ENCODE data around the gene CLCNKB.

Gene CLCNKB

GRCh38 chr1:16043521-16043920 lies at the start of gene CLCNKB:
TSS of gene CLCNKB (plus strand) at chr1:16043782. CDS start at chr1:16044493, 711 bp downstream.
- Histone ChIP-seq H3K36me3 (replicated peaks) (no peaks in the 10 kb centered on the region), H3K27me3 (replicated peaks) (no peaks in the 10 kb centered on the region), H3K27ac (no peak within 1 kb of the TSS), H3K4me3 (ENCODE audit: low read depth, low read length) (no peak within 1 kb of the TSS)
- no peak for DNase-seq
- no peak for TF ChIP-seq CTCF (IDR thresholded peaks at IDR 0.05; ENCODE audit: low read depth, low read length, missing control alignments)
- in situ Hi-C loops (cut with HindIII; ENCODE audit: low pct_ligation_motif_present, low sequenced_read_pairs) = no loop called here

GRCh38 chr1:15994081-15994480 lies 49.5 kb upstream of the CLCNKB start:
- H3K36me3 ChIP-seq (replicated peaks) = no peaks in the 10 kb centered on the region
- no peaks in the 10 kb centered on the region for H3K27me3 ChIP-seq (replicated peaks)
- H3K27ac ChIP-seq = no peak overlapping the region
- DNase-seq = no peak
- in situ Hi-C loops (cut with HindIII; ENCODE audit: low pct_ligation_motif_present, low sequenced_read_pairs) = no loop called here
- TF ChIP-seq CTCF (IDR thresholded peaks at IDR 0.05; ENCODE audit: low read depth, low read length, missing control alignments) = no peak
- no peak overlapping the region for H3K4me3 ChIP-seq (ENCODE audit: low read depth, low read length)

- TF ChIP-seq CTCF (IDR thresholded peaks at IDR 0.05; ENCODE audit: low read depth, low read length, missing control alignments) = peak; percentile 97
- Histone ChIP-seq H3K36me3 (replicated peaks) (no peaks in the 10 kb centered on the region), H3K27ac (no peak overlapping the region), H3K27me3 (replicated peaks) (no peaks in the 10 kb centered on the region), H3K4me3 (ENCODE audit: low read depth, low read length) (no peak overlapping the region)
- peak; percentile 48 for DNase-seq
- in situ Hi-C loops (cut with HindIII; ENCODE audit: low pct_ligation_motif_present, low sequenced_read_pairs) = no loop called here
Observed at GRCh38 chr1:15994590-15995351, 48.8 kb upstream of the CLCNKB start.

- Histone ChIP-seq H3K4me3 (ENCODE audit: low read depth, low read length) (no peak overlapping the region), H3K36me3 (replicated peaks) (no peaks in the 10 kb centered on the region), H3K27me3 (replicated peaks) (no peaks in the 10 kb centered on the region), H3K27ac (no peak overlapping the region)
- TF ChIP-seq CTCF (IDR thresholded peaks at IDR 0.05; ENCODE audit: low read depth, low read length, missing control alignments) = no peak
- in situ Hi-C loops (cut with HindIII; ENCODE audit: low pct_ligation_motif_present, low sequenced_read_pairs) = no loop called here
- no peak for DNase-seq
Observed at GRCh38 chr1:15997076-15997585, 46.5 kb upstream of the CLCNKB start.

GRCh38 chr1:15997637-15998280 lies 45.8 kb upstream of the CLCNKB start:
- H3K27me3 ChIP-seq (replicated peaks) = no peaks in the 10 kb centered on the region
- no peak overlapping the region for H3K27ac ChIP-seq
- in situ Hi-C loops (cut with HindIII; ENCODE audit: low pct_ligation_motif_present, low sequenced_read_pairs) = no loop called here
- TF ChIP-seq CTCF (IDR thresholded peaks at IDR 0.05; ENCODE audit: low read depth, low read length, missing control alignments) = no peak
- H3K4me3 ChIP-seq (ENCODE audit: low read depth, low read length) = no peak overlapping the region
- DNase-seq = no peak
- no peaks in the 10 kb centered on the region for H3K36me3 ChIP-seq (replicated peaks)
